ENCODE data around the gene RALGAPA2. TPM values are rescaled to one million over a fixed set of nuclear protein-coding genes. Genes with fewer than 3 reads are reported as not detected.

Gene RALGAPA2
- total RNA-seq, 3 donors from 2014 or later (not counting 1 experiment from before 2014, with no cell fraction given): 26.6 to 33.9 (median 33.1) TPM

GRCh38 chr20:20390393-20390792, 322.1 kb downstream of the RALGAPA2 start:
- H3K9me3 ChIP-seq (ENCODE audit: control insufficient read depth, insufficient read depth, low read length): no peaks in the 10 kb centered on the region
- no peak overlapping the region for H3K4me3 Mint-ChIP-seq
- no peaks in the 10 kb centered on the region for H3K36me3 ChIP-seq (ENCODE audit: control insufficient read depth, insufficient read depth, low read length)
- no peak overlapping the region for H3K27ac Mint-ChIP-seq
- H3K27me3 Mint-ChIP-seq (ENCODE audit: low read depth in 2 of 2): no peaks in the 10 kb centered on the region
- no peaks in the 10 kb centered on the region for H3K4me1 ChIP-seq (ENCODE audit: control insufficient read depth, insufficient read depth, low read length)
- no peak for ATAC-seq
- WGBS (ENCODE audit: insufficient coverage): 97% methylated on average over 8 of the region's 9 CpGs
- intact Hi-C loops (cut with micrococcal nuclease): no loop called here
- DNase-seq: no peak
- no peak overlapping the region for H3K27ac ChIP-seq (ENCODE audit: low read length)
- H3K9me3 Mint-ChIP-seq: no peaks in the 10 kb centered on the region
- H3K36me3 Mint-ChIP-seq: no peaks in the 10 kb centered on the region
- H3K4me1 Mint-ChIP-seq: no peaks in the 10 kb centered on the region
- no peaks in the 10 kb centered on the region for H3K27me3 ChIP-seq (ENCODE audit: control insufficient read depth, insufficient read depth, low read length)
- no peak overlapping the region for H3K4me3 ChIP-seq (ENCODE audit: low read length)
- no peak for TF ChIP-seq CTCF (IDR thresholded peaks at IDR 0.05)

- no peaks in the 10 kb centered on the region for H3K36me3 Mint-ChIP-seq
- DNase-seq (no peak), ATAC-seq (no peak)
- no peak for TF ChIP-seq CTCF (IDR thresholded peaks at IDR 0.05)
- H3K27ac Mint-ChIP-seq: no peak overlapping the region
- H3K4me1 ChIP-seq (ENCODE audit: control insufficient read depth, insufficient read depth, low read length): no peaks in the 10 kb centered on the region
- no peaks in the 10 kb centered on the region for H3K27me3 ChIP-seq (ENCODE audit: control insufficient read depth, insufficient read depth, low read length)
- H3K9me3 ChIP-seq (ENCODE audit: control insufficient read depth, insufficient read depth, low read length): no peaks in the 10 kb centered on the region
- H3K4me3 Mint-ChIP-seq: no peak overlapping the region
- intact Hi-C loops (cut with micrococcal nuclease): no loop called here
- 86% methylated on average over 7 of the region's 9 CpGs for WGBS (ENCODE audit: insufficient coverage)
- no peaks in the 10 kb centered on the region for H3K4me1 Mint-ChIP-seq
- H3K4me3 ChIP-seq (ENCODE audit: low read length): no peak overlapping the region
- H3K27ac ChIP-seq (ENCODE audit: low read length): no peak overlapping the region
- no peaks in the 10 kb centered on the region for H3K9me3 Mint-ChIP-seq
- H3K27me3 Mint-ChIP-seq (ENCODE audit: low read depth in 2 of 2): peaks cover 2 to 6% of the 10 kb centered on the region in 2 donors
- H3K36me3 ChIP-seq (ENCODE audit: control insufficient read depth, insufficient read depth, low read length): no peaks in the 10 kb centered on the region
Observed at GRCh38 chr20:20386192-20386591, 326.3 kb downstream of the RALGAPA2 start.

GRCh38 chr20:20375862-20376261, 336.6 kb downstream of the RALGAPA2 start:
- DNase-seq (no peak), ATAC-seq (no peak)
- H3K4me3 ChIP-seq (ENCODE audit: low read length): no peak overlapping the region
- H3K36me3 ChIP-seq (ENCODE audit: control insufficient read depth, insufficient read depth, low read length): no peaks in the 10 kb centered on the region
- no peaks in the 10 kb centered on the region for H3K4me1 Mint-ChIP-seq
- no peaks in the 10 kb centered on the region for H3K4me1 ChIP-seq (ENCODE audit: control insufficient read depth, insufficient read depth, low read length)
- no peak overlapping the region for H3K27ac ChIP-seq (ENCODE audit: low read length)
- H3K27ac Mint-ChIP-seq: no peak overlapping the region
- intact Hi-C loops (cut with micrococcal nuclease): no loop called here
- H3K27me3 Mint-ChIP-seq (ENCODE audit: low read depth in 2 of 2): peaks cover 52 to 56% of the 10 kb centered on the region in 2 donors
- peaks cover 10% of the 10 kb centered on the region for H3K27me3 ChIP-seq (ENCODE audit: control insufficient read depth, insufficient read depth, low read length)
- H3K36me3 Mint-ChIP-seq: no peaks in the 10 kb centered on the region
- no peak for TF ChIP-seq CTCF (IDR thresholded peaks at IDR 0.05)
- no peak overlapping the region for H3K4me3 Mint-ChIP-seq
- H3K9me3 Mint-ChIP-seq: no peaks in the 10 kb centered on the region
- 61% methylated on average over 8 of the region's 8 CpGs for WGBS (ENCODE audit: insufficient coverage)
- H3K9me3 ChIP-seq (ENCODE audit: control insufficient read depth, insufficient read depth, low read length): no peaks in the 10 kb centered on the region

- Histone ChIP-seq H3K27ac (ENCODE audit: low read length) (no peak overlapping the region), H3K4me3 (ENCODE audit: low read length) (no peak overlapping the region), H3K27me3 (ENCODE audit: control insufficient read depth, insufficient read depth, low read length) (peaks cover 21% of the 10 kb centered on the region), H3K9me3 (ENCODE audit: control insufficient read depth, insufficient read depth, low read length) (no peaks in the 10 kb centered on the region), H3K36me3 (ENCODE audit: control insufficient read depth, insufficient read depth, low read length) (no peaks in the 10 kb centered on the region), H3K4me1 (ENCODE audit: control insufficient read depth, insufficient read depth, low read length) (peaks cover 3% of the 10 kb centered on the region)
- no peaks in the 10 kb centered on the region for H3K9me3 Mint-ChIP-seq
- H3K4me3 Mint-ChIP-seq: no peak overlapping the region
- ATAC-seq (no peak), DNase-seq (no peak)
- peaks cover 8% of the 10 kb centered on the region in 2 donors for H3K4me1 Mint-ChIP-seq
- peaks cover 61 to 69% of the 10 kb centered on the region in 2 donors for H3K27me3 Mint-ChIP-seq (ENCODE audit: low read depth in 2 of 2)
- no peak overlapping the region for H3K27ac Mint-ChIP-seq
- intact Hi-C loops (cut with micrococcal nuclease): no loop called here
- no peaks in the 10 kb centered on the region for H3K36me3 Mint-ChIP-seq
- WGBS (ENCODE audit: insufficient coverage): 66% methylated on average over 17 of the region's 17 CpGs
- TF ChIP-seq CTCF (IDR thresholded peaks at IDR 0.05): no peak
Observed at GRCh38 chr20:20373091-20373571, 339.3 kb downstream of the RALGAPA2 start.

Data from natural killer cell (primary cell).